Measurements from ENCODE around the gene PRKN. TPM values are rescaled to one million over a fixed set of nuclear protein-coding genes. Genes with fewer than 3 reads are reported as not detected.

The PRKN gene
- total and polyA plus RNA-seq, 9 of the 15 experiments (the other 6 are each of a cell fraction or from before 2014, with no cell fraction given), result 0.03 to 0.96 (median 0.15) TPM; not detected in 2

DNA sequence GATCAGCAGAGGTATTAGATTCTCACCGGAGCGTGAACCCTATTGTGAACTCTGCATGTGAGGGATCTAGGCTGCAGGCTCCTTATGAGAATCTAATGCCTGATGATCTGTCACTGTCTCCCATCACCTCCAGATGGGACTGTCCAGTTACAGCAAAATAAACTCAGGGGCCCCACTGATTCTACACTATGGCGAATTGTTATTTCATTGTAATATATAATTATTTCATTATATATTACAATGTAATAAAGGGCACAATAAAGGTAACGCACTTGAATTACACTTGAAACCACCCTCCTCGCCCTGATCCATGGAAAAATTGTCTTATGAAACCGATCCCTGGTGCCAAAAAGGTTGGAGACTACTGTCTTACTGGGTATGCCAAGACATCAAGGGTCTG, 18.6 kb downstream of the PRKN start (continued):
- TF ChIP-seq ZKSCAN1 (IDR thresholded peaks at IDR 0.05; ENCODE audit: low read depth, low read length) (no peak), TBL1XR1 (IDR thresholded peaks at IDR 0.05; ENCODE audit: low read length in 2 of 2) (no peak), ZNF408 (CRISPR knock-in tag; IDR thresholded peaks at IDR 0.05; ENCODE audit: low read depth) (no peak), TAF9B (IDR thresholded peaks at IDR 0.05; ENCODE audit: partially characterized antibody) (no peak), NFXL1 (CRISPR knock-in tag; IDR thresholded peaks at IDR 0.05) (no peak)
- TF ChIP-seq, protein P1, sequence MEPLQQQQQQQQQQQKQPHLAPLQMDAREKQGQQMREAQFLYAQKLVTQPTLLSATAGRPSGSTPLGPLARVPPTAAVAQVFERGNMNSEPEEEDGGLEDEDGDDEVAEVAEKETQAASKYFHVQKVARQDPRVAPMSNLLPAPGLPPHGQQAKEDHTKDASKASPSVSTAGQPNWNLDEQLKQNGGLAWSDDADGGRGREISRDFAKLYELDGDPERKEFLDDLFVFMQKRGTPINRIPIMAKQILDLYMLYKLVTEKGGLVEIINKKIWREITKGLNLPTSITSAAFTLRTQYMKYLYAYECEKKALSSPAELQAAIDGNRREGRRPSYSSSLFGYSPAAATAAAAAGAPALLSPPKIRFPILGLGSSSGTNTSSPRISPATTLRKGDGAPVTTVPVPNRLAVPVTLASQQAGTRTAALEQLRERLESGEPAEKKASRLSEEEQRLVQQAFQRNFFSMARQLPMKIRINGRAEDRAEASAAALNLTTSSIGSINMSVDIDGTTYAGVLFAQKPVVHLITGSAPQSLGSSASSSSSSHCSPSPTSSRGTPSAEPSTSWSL (CRISPR knock-in tag; IDR thresholded peaks at IDR 0.05; ENCODE audit: borderline replicate concordance), result no peak

DNA sequence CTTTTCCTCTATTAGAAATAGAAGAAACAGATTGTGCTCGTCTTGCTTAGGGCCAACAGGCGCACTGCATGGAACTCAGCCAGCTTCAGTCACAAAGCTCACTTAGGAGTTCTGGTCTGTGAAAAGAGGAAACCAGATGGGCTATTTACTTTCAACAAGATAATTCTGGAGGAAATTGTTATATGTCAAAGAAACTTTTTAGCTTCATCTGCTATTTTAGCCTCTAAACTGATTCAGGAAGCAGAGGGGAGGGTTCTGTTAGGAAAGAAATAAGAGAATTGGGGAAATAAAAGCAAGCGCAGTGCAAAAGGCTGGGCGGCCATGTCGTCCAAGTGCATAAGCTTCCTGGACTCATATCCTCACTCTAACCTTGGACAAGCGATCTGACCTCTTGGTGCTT, 21.3 kb downstream of the PRKN start:
- no TSS peak for BruUV-seq (replicated peaks)
- Histone ChIP-seq H3K36me3 (ENCODE audit: control insufficient read depth, insufficient read depth, low read length) (no peaks in the 10 kb centered on the region), H3K27me3 (ENCODE audit: control insufficient read depth in 2 of 2, insufficient read depth in 2 of 2, low read length in 2 of 2) (no peaks in the 10 kb centered on the region), H4K20me1 (replicated peaks; ENCODE audit: control insufficient read depth, insufficient read depth, low read length) (no peaks in the 10 kb centered on the region), H3K27ac (ENCODE audit: extremely low read depth, low read depth, low read length) (no peak overlapping the region), H3K9ac (ENCODE audit: insufficient read depth in 1 of 2, low read depth in 2 of 2, low read length in 2 of 2) (no peak overlapping the region), H3K9me1 (ENCODE audit: control insufficient read depth, insufficient read depth, low read length) (no peaks in the 10 kb centered on the region), H3K4me1 (replicated peaks in 1 of 2; ENCODE audit: control insufficient read depth in 2 of 2, insufficient read depth in 2 of 2, low read length in 2 of 2) (no peaks in the 10 kb centered on the region), H3K9me3 (replicated peaks; ENCODE audit: control insufficient read depth, insufficient read depth, low read depth, low read length) (no peaks in the 10 kb centered on the region), H3K4me3 (no peak overlapping the region), H3K79me2 (ENCODE audit: control insufficient read depth, insufficient read depth, low read length) (no peaks in the 10 kb centered on the region), H2AFZ (ENCODE audit: low read depth, low read length) (no peak overlapping the region), H3K4me2 (ENCODE audit: insufficient read depth, low read length) (no peak overlapping the region)
- in situ Hi-C loops (cut with MboI) (no loop called here), intact Hi-C loops (cut with micrococcal nuclease) (no loop called here)
- DNase-seq (ENCODE audit: extremely low read depth in 1 of 4, low spot score in 3 of 4) (no peak), ATAC-seq (no peak), FAIRE-seq (no peak)
- ChIA-PET POLR2A (interaction anchor here (0.7 kb wide), 1 partner anchor 17 kb away, joined by 3 read pairs; no protein-coding TSS in a partner anchor), CTCF (ENCODE audit: low intra/inter-chr PET ratio) (no interaction called here)
- WGBS (ENCODE audit: insufficient coverage, low coverage, missing lambda C conversion rate), result 1% methylated on average over 6 of the region's 6 CpGs
- TF ChIP-seq GABPA (tag; conservative IDR thresholded peaks at IDR 0.05; ENCODE audit: low read depth), result no peak
- TF ChIP-seq, protein P2, sequence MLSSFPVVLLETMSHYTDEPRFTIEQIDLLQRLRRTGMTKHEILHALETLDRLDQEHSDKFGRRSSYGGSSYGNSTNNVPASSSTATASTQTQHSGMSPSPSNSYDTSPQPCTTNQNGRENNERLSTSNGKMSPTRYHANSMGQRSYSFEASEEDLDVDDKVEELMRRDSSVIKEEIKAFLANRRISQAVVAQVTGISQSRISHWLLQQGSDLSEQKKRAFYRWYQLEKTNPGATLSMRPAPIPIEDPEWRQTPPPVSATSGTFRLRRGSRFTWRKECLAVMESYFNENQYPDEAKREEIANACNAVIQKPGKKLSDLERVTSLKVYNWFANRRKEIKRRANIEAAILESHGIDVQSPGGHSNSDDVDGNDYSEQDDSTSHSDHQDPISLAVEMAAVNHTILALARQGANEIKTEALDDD (IDR thresholded peaks at IDR 0.05), result no peak
- no peak for TF ChIP-seq NR2F6 (CRISPR knock-in tag; IDR thresholded peaks at IDR 0.05)
- TF ChIP-seq ZNF778 (CRISPR knock-in tag; IDR thresholded peaks at IDR 0.05), result no peak
- no peak for TF ChIP-seq ZNF124 (CRISPR knock-in tag; IDR thresholded peaks at IDR 0.05)
- TF ChIP-seq SREBF2 (CRISPR knock-in tag; IDR thresholded peaks at IDR 0.05), result no peak
- no peak for TF ChIP-seq POLR2A (conservative IDR thresholded peaks at IDR 0.05)
